GM19239 (cell line): Measurements from ENCODE around the gene CLSTN2.

Experiments
- DNase-seq: peaks from one replicate; pipeline ENCODE4 v3.0.0; 2011; ENCODE audit warnings: low spot score; ENCODE audit not compliant: insufficient read length
- FAIRE-seq: peaks from 2 replicates; lab custom pipeline; 2011; peaks lifted over from hg19 to GRCh38; lab: Jason Lieb, UNC

The CLSTN2 gene

GRCh38 chr3:139935016-139935865 is at the start of gene CLSTN2:
CLSTN2 (plus strand) TSS chr3:139935185.
- DNase-seq (no peak), FAIRE-seq (no peak)

- no peak for DNase-seq
- FAIRE-seq = no peak
Measured at GRCh38 chr3:139887431-139887830, 47.6 kb upstream of the CLSTN2 start.

GRCh38 chr3:139888561-139889140 is 46.3 kb upstream of the CLSTN2 start:
- FAIRE-seq = no peak
- DNase-seq = no peak

- DNase-seq (no peak), FAIRE-seq (no peak)
Measured at GRCh38 chr3:139893267-139893962, 41.6 kb upstream of the CLSTN2 start.

- FAIRE-seq (no peak), DNase-seq (no peak)
Measured at GRCh38 chr3:139893963-139894642, 40.9 kb upstream of the CLSTN2 start.

GRCh38 chr3:139894643-139894989 is 40.4 kb upstream of the CLSTN2 start:
- FAIRE-seq (no peak), DNase-seq (no peak)

- DNase-seq (no peak), FAIRE-seq (no peak)
Measured at GRCh38 chr3:139897759-139898158, 37.2 kb upstream of the CLSTN2 start.

GRCh38 chr3:139906418-139906817 is 28.6 kb upstream of the CLSTN2 start:
- no peak for DNase-seq
- no peak for FAIRE-seq

GRCh38 chr3:139909811-139910210 is 25.2 kb upstream of the CLSTN2 start:
- no peak for DNase-seq
- no peak for FAIRE-seq

- DNase-seq (no peak), FAIRE-seq (no peak)
Measured at GRCh38 chr3:139916271-139916670, 18.7 kb upstream of the CLSTN2 start.

- no peak for DNase-seq
Measured at GRCh38 chr3:139917226-139917785, 17.7 kb upstream of the CLSTN2 start.

GRCh38 chr3:139928708-139929505 is 6.1 kb upstream of the CLSTN2 start:
- no peak for DNase-seq
- FAIRE-seq = no peak

More at GRCh38 chr3:139917226-139917785, 17.7 kb upstream of the CLSTN2 start:
- FAIRE-seq = no peak

- DNase-seq = no peak
- FAIRE-seq = no peak
Measured at GRCh38 chr3:139930211-139930610, 4.8 kb upstream of the CLSTN2 start.

GRCh38 chr3:139933766-139934165 is 1.2 kb upstream of the CLSTN2 start:
- no peak for FAIRE-seq
- DNase-seq = no peak

- FAIRE-seq = no peak
Measured at GRCh38 chr3:139934613-139935015, 371 bp upstream of the CLSTN2 start.

GRCh38 chr3:139935866-139936817 is 1.2 kb downstream of the CLSTN2 start:
- DNase-seq (no peak), FAIRE-seq (no peak)

More at GRCh38 chr3:139934613-139935015, 371 bp upstream of the CLSTN2 start:
- no peak for DNase-seq

GRCh38 chr3:139937674-139938279 is 2.8 kb downstream of the CLSTN2 start:
- DNase-seq (peak; percentile 28), FAIRE-seq (peak; percentile 14)

- DNase-seq (no peak), FAIRE-seq (no peak)
Measured at GRCh38 chr3:139939681-139940190, 4.8 kb downstream of the CLSTN2 start.
